WTC11 (cell line): Measurements from ENCODE around the gene POMGNT2. TPM values are rescaled to one million over a fixed set of nuclear protein-coding genes. Genes with fewer than 3 reads are reported as not detected.

ENCODE experiments used
- ATAC-seq: fragments of 200-7000 bp; cut with Tn5 transposase; 2 replicates; pipeline ENCODE4 v1.10.0; 2021; ENCODE audit warnings: mild to moderate bottlenecking, moderate library complexity
- CTCF ChIA-PET: fragments of 300-600 bp; sonication (Branson Sonifier 250); formaldehyde crosslinking; loops from one replicate; lab custom pipeline; 2021; ENCODE audit warnings: antibody characterized with exemption; lab: Charles Lee
- POLR2A ChIA-PET: fragments of 350-600 bp; sonication (Branson Sonifier 250); formaldehyde crosslinking; loops from one replicate; lab custom pipeline; 2021; ENCODE audit warnings: antibody characterized with exemption; lab: Charles Lee
- DNase-seq: peaks from one replicate; pipeline ENCODE4 v3.0.0; 2021; ENCODE audit warnings: low spot score
- H3K27ac Mint-ChIP-seq: 2 replicates; pipeline ENCODE4 v1.8.0; 2021; ENCODE audit warnings: mixed read lengths
- H3K27me3 Mint-ChIP-seq: 2 replicates; pipeline ENCODE4 v1.8.0; 2021; ENCODE audit warnings: low read depth, mild to moderate bottlenecking, moderate library complexity, mixed read lengths
- H3K36me3 Mint-ChIP-seq: 2 replicates; pipeline ENCODE4 v1.8.0; 2021; ENCODE audit warnings: mixed read lengths
- H3K4me1 Mint-ChIP-seq: 2 replicates; pipeline ENCODE4 v1.8.0; 2022; ENCODE audit warnings: mixed read lengths
- H3K4me3 Mint-ChIP-seq: 2 replicates; pipeline ENCODE4 v1.8.0; 2021; ENCODE audit warnings: mild to moderate bottlenecking, moderate library complexity, mixed read lengths
- H3K9me3 Mint-ChIP-seq: 2 replicates; pipeline ENCODE4 v1.8.0; 2021; ENCODE audit warnings: mixed read lengths
- ESRRA ChIP-seq: sonication (generic); formaldehyde crosslinking; IDR thresholded peaks from 2 replicates; pipeline ENCODE4 v1.8.1; 2022; ENCODE audit warnings: mild to moderate bottlenecking, missing genetic modification reagents, borderline replicate concordance
- IRF2 ChIP-seq: sonication (generic); formaldehyde crosslinking; IDR thresholded peaks from 2 replicates; pipeline ENCODE4 v1.8.0; 2022; ENCODE audit warnings: low read depth, missing genetic modification reagents, borderline replicate concordance
- JUN ChIP-seq: sonication (generic); formaldehyde crosslinking; IDR thresholded peaks from 2 replicates; pipeline ENCODE4 v1.8.0; 2023; ENCODE audit warnings: mild to moderate bottlenecking, missing genetic modification reagents
- MXD4 ChIP-seq: fragments of 250-450 bp; sonication (Bioruptor Pico); IDR thresholded peaks from 2 replicates; pipeline ENCODE4 v1.8.0; 2021; ENCODE audit warnings: mild to moderate bottlenecking, moderate library complexity, borderline replicate concordance
- NFE2L1 ChIP-seq: sonication (generic); formaldehyde crosslinking; IDR thresholded peaks from 2 replicates; pipeline ENCODE4 v1.8.1; 2023; ENCODE audit warnings: missing genetic modification reagents
- NR3C1 ChIP-seq: sonication (generic); formaldehyde crosslinking; conservative IDR thresholded peaks from 2 replicates; pipeline ENCODE4 v1.8.1; 2023; ENCODE audit warnings: low read depth, mild to moderate bottlenecking, missing genetic modification reagents
- total RNA-seq: library from RNA; stranded (reverse); gene quantifications from 3 replicates; pipeline ENCODE4 v1.2.3, GENCODE V29; 2021
- TF ChIP-seq, protein P1 (sequence below): sonication (generic); formaldehyde crosslinking; IDR thresholded peaks from 2 replicates; pipeline ENCODE4 v1.8.1; 2022; ENCODE audit warnings: low read depth, missing genetic modification reagents, borderline replicate concordance
- TF ChIP-seq, protein P2 (sequence below): sonication (generic); formaldehyde crosslinking; IDR thresholded peaks from 2 replicates; pipeline ENCODE4 v1.8.1; 2022; ENCODE audit warnings: low read depth, mild to moderate bottlenecking, moderate library complexity, missing genetic modification reagents, borderline replicate concordance
- TF ChIP-seq, protein P3 (sequence below): sonication (generic); formaldehyde crosslinking; IDR thresholded peaks from 2 replicates; pipeline ENCODE4 v1.8.1; 2023; ENCODE audit warnings: mild to moderate bottlenecking, missing genetic modification reagents, moderate library complexity
- TF ChIP-seq, protein P4 (sequence below): fragments of 250-450 bp; sonication (Bioruptor Pico); IDR thresholded peaks from 2 replicates; pipeline ENCODE4 v1.9.0; 2021; ENCODE audit warnings: mild to moderate bottlenecking
- TF ChIP-seq, protein P5 (sequence below): fragments of 200-600 bp; IDR thresholded peaks from 2 replicates; pipeline ENCODE4 v1.8.0; 2022; ENCODE audit warnings: antibody characterized with exemption
- TF ChIP-seq, protein P6 (sequence below): sonication (generic); formaldehyde crosslinking; IDR thresholded peaks from 2 replicates; pipeline ENCODE4 v1.8.1; 2022; ENCODE audit warnings: missing genetic modification reagents, borderline replicate concordance
- TF ChIP-seq, protein P7 (sequence below): sonication (generic); formaldehyde crosslinking; IDR thresholded peaks from 2 replicates; pipeline ENCODE4 v1.8.1; 2023; ENCODE audit warnings: mild to moderate bottlenecking, moderate library complexity, missing genetic modification reagents
- TF ChIP-seq, protein P8 (sequence below): sonication (generic); formaldehyde crosslinking; IDR thresholded peaks from 2 replicates; pipeline ENCODE4 v1.8.1; 2022; ENCODE audit warnings: mild to moderate bottlenecking, missing genetic modification reagents, moderate library complexity, borderline replicate concordance
- TF ChIP-seq, protein P9 (sequence below): sonication (generic); formaldehyde crosslinking; conservative IDR thresholded peaks from 2 replicates; pipeline ENCODE4 v1.8.1; 2023; ENCODE audit warnings: mild to moderate bottlenecking, low read depth, missing genetic modification reagents, moderate library complexity

The POMGNT2 gene
- total RNA-seq, 1 experiment from 2014 or later = 12.5 TPM

DNA sequence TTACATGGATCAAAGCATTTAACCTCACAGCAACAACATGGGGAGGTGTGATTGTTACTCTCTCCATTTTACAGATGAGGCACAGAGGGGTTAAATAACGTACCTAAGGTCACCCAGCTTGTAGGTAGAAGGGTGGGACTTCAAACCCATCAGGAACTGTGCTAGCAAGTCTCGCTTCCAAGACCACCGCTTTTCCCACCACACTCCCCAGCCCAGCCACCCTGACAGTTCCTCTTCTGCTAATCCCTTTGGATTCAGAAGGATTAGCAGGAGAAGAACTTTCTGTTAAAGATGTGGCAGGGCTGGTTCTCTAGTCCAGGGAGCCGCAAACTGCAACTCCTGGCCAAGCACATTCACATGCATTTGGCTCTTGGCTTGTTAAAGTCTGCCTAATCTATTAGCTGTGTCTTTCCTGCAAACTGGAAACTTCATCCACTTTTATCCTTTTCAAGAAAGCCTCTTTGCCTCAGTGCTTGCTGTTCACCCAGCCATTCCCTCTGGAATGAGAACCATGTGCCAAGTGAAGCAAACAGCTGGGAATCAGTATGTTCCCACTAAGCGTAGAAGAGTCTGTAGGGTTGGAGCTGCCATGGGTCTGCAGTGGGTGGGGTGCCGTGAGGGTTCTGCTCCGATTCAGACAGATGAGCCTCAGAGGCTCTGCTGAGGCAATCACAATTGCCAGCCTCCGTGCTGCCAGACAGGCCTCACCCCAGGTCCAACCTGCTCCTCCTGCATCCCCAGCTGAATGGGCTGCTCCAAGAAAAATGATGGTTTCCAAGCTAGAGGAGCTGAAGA, 44.6 kb downstream of the POMGNT2 start:
- no peak for ATAC-seq
- TF ChIP-seq, protein P1, sequence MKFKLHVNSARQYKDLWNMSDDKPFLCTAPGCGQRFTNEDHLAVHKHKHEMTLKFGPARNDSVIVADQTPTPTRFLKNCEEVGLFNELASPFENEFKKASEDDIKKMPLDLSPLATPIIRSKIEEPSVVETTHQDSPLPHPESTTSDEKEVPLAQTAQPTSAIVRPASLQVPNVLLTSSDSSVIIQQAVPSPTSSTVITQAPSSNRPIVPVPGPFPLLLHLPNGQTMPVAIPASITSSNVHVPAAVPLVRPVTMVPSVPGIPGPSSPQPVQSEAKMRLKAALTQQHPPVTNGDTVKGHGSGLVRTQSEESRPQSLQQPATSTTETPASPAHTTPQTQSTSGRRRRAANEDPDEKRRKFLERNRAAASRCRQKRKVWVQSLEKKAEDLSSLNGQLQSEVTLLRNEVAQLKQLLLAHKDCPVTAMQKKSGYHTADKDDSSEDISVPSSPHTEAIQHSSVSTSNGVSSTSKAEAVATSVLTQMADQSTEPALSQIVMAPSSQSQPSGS (CRISPR knock-in tag) = no peak
- CTCF ChIA-PET = interaction anchor here (1.7 kb wide), 1 partner anchor 99 kb away, joined by 5 read pairs; no protein-coding TSS in a partner anchor
- Mint-ChIP-seq H3K36me3 (peaks cover 34% of the 10 kb centered on the region), H3K4me3 (no peak overlapping the region), H3K27ac (no peak overlapping the region), H3K4me1 (peaks cover 10% of the 10 kb centered on the region), H3K27me3 (peaks cover 8% of the 10 kb centered on the region; the same call in 1 of the 2 replicates), H3K9me3 (peaks cover 27% of the 10 kb centered on the region)
- POLR2A ChIA-PET = interaction anchor here (0.6 kb wide), 1 partner anchor 173 kb away, joined by 13 read pairs; no protein-coding TSS in a partner anchor
- DNase-seq = no peak

DNA sequence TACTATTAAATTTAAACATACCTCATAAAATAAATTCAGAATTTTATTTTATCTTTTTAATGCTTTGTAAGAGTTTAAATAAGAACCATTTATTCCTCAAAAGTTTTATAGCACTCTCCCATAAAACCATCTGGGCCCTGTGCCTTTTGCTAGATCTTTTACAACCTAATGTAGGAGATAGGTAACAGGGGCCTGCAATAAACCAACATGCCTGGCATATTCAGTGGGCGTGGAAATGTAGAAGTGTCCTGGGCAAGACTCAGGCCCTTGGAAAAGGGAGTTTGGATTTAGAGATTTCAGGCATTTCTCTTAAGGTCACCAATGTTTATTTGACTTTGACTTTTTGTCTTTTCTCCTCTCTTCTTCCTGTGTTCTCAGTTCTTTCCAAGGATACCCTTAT, 46.4 kb downstream of the POMGNT2 start:
- no peak overlapping the region for H3K27ac Mint-ChIP-seq
- POLR2A ChIA-PET = no interaction called here
- CTCF ChIA-PET = interaction anchor here (1.3 kb wide), 2 partner anchors 12 to 98 kb away, joined by 5 to 6 read pairs; no protein-coding TSS in a partner anchor
- peaks cover 24% of the 10 kb centered on the region for H3K9me3 Mint-ChIP-seq
- ATAC-seq (no peak), DNase-seq (no peak)
- H3K27me3 Mint-ChIP-seq = peaks cover 8% of the 10 kb centered on the region; the same call in 1 of the 2 replicates
- H3K4me1 Mint-ChIP-seq = peaks cover 10% of the 10 kb centered on the region
- no peak overlapping the region for H3K4me3 Mint-ChIP-seq
- peaks cover 30% of the 10 kb centered on the region for H3K36me3 Mint-ChIP-seq
- TF ChIP-seq MXD4 (no peak), JUN (CRISPR knock-in tag) (no peak), IRF2 (CRISPR knock-in tag) (no peak), NFE2L1 (CRISPR knock-in tag) (no peak), NR3C1 (CRISPR knock-in tag) (no peak), ESRRA (CRISPR knock-in tag) (no peak)
- TF ChIP-seq, protein P2, sequence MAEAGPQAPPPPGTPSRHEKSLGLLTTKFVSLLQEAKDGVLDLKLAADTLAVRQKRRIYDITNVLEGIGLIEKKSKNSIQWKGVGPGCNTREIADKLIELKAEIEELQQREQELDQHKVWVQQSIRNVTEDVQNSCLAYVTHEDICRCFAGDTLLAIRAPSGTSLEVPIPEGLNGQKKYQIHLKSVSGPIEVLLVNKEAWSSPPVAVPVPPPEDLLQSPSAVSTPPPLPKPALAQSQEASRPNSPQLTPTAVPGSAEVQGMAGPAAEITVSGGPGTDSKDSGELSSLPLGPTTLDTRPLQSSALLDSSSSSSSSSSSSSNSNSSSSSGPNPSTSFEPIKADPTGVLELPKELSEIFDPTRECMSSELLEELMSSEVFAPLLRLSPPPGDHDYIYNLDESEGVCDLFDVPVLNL (CRISPR knock-in tag) = no peak
- TF ChIP-seq, protein P3, sequence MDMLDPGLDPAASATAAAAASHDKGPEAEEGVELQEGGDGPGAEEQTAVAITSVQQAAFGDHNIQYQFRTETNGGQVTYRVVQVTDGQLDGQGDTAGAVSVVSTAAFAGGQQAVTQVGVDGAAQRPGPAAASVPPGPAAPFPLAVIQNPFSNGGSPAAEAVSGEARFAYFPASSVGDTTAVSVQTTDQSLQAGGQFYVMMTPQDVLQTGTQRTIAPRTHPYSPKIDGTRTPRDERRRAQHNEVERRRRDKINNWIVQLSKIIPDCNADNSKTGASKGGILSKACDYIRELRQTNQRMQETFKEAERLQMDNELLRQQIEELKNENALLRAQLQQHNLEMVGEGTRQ (CRISPR knock-in tag) = no peak
- TF ChIP-seq, protein P4, sequence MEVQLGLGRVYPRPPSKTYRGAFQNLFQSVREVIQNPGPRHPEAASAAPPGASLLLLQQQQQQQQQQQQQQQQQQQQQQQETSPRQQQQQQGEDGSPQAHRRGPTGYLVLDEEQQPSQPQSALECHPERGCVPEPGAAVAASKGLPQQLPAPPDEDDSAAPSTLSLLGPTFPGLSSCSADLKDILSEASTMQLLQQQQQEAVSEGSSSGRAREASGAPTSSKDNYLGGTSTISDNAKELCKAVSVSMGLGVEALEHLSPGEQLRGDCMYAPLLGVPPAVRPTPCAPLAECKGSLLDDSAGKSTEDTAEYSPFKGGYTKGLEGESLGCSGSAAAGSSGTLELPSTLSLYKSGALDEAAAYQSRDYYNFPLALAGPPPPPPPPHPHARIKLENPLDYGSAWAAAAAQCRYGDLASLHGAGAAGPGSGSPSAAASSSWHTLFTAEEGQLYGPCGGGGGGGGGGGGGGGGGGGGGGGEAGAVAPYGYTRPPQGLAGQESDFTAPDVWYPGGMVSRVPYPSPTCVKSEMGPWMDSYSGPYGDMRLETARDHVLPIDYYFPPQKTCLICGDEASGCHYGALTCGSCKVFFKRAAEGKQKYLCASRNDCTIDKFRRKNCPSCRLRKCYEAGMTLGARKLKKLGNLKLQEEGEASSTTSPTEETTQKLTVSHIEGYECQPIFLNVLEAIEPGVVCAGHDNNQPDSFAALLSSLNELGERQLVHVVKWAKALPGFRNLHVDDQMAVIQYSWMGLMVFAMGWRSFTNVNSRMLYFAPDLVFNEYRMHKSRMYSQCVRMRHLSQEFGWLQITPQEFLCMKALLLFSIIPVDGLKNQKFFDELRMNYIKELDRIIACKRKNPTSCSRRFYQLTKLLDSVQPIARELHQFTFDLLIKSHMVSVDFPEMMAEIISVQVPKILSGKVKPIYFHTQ = no peak
- TF ChIP-seq, protein P5, sequence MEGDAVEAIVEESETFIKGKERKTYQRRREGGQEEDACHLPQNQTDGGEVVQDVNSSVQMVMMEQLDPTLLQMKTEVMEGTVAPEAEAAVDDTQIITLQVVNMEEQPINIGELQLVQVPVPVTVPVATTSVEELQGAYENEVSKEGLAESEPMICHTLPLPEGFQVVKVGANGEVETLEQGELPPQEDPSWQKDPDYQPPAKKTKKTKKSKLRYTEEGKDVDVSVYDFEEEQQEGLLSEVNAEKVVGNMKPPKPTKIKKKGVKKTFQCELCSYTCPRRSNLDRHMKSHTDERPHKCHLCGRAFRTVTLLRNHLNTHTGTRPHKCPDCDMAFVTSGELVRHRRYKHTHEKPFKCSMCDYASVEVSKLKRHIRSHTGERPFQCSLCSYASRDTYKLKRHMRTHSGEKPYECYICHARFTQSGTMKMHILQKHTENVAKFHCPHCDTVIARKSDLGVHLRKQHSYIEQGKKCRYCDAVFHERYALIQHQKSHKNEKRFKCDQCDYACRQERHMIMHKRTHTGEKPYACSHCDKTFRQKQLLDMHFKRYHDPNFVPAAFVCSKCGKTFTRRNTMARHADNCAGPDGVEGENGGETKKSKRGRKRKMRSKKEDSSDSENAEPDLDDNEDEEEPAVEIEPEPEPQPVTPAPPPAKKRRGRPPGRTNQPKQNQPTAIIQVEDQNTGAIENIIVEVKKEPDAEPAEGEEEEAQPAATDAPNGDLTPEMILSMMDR = no peak
- TF ChIP-seq, protein P6, sequence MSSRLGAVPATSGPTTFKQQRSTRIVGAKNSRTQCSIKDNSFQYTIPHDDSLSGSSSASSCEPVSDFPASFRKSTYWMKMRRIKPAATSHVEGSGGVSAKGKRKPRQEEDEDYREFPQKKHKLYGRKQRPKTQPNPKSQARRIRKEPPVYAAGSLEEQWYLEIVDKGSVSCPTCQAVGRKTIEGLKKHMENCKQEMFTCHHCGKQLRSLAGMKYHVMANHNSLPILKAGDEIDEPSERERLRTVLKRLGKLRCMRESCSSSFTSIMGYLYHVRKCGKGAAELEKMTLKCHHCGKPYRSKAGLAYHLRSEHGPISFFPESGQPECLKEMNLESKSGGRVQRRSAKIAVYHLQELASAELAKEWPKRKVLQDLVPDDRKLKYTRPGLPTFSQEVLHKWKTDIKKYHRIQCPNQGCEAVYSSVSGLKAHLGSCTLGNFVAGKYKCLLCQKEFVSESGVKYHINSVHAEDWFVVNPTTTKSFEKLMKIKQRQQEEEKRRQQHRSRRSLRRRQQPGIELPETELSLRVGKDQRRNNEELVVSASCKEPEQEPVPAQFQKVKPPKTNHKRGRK = no peak
- TF ChIP-seq, protein P7, sequence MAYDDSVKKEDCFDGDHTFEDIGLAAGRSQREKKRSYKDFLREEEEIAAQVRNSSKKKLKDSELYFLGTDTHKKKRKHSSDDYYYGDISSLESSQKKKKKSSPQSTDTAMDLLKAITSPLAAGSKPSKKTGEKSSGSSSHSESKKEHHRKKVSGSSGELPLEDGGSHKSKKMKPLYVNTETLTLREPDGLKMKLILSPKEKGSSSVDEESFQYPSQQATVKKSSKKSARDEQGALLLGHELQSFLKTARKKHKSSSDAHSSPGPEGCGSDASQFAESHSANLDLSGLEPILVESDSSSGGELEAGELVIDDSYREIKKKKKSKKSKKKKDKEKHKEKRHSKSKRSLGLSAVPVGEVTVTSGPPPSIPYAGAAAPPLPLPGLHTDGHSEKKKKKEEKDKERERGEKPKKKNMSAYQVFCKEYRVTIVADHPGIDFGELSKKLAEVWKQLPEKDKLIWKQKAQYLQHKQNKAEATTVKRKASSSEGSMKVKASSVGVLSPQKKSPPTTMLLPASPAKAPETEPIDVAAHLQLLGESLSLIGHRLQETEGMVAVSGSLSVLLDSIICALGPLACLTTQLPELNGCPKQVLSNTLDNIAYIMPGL (CRISPR knock-in tag) = no peak
- TF ChIP-seq, protein P8, sequence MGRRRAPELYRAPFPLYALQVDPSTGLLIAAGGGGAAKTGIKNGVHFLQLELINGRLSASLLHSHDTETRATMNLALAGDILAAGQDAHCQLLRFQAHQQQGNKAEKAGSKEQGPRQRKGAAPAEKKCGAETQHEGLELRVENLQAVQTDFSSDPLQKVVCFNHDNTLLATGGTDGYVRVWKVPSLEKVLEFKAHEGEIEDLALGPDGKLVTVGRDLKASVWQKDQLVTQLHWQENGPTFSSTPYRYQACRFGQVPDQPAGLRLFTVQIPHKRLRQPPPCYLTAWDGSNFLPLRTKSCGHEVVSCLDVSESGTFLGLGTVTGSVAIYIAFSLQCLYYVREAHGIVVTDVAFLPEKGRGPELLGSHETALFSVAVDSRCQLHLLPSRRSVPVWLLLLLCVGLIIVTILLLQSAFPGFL (CRISPR knock-in tag) = no peak
- TF ChIP-seq, protein P9, sequence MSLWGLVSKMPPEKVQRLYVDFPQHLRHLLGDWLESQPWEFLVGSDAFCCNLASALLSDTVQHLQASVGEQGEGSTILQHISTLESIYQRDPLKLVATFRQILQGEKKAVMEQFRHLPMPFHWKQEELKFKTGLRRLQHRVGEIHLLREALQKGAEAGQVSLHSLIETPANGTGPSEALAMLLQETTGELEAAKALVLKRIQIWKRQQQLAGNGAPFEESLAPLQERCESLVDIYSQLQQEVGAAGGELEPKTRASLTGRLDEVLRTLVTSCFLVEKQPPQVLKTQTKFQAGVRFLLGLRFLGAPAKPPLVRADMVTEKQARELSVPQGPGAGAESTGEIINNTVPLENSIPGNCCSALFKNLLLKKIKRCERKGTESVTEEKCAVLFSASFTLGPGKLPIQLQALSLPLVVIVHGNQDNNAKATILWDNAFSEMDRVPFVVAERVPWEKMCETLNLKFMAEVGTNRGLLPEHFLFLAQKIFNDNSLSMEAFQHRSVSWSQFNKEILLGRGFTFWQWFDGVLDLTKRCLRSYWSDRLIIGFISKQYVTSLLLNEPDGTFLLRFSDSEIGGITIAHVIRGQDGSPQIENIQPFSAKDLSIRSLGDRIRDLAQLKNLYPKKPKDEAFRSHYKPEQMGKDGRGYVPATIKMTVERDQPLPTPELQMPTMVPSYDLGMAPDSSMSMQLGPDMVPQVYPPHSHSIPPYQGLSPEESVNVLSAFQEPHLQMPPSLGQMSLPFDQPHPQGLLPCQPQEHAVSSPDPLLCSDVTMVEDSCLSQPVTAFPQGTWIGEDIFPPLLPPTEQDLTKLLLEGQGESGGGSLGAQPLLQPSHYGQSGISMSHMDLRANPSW (CRISPR knock-in tag) = no peak
